K562 (cell line): ENCODE data around the gene ACTN2. TPM values are rescaled to one million over a fixed set of nuclear protein-coding genes. Genes with fewer than 3 reads are reported as not detected.

ENCODE experiments used
- ATAC-seq: fragments of 200-7000 bp; cut with Tn5 transposase; 3 replicates; pipeline ENCODE4 v1.9.1; 2020; ENCODE audit warnings: moderate library complexity
- BruUV-seq: library from RNA; stranded (reverse); fragments of 400-500 nt; replicated peaks from 2 replicates; lab custom pipeline; 2021; lab: Mats Ljungman, UMichigan
- CTCF ChIA-PET: fragments of 300-600 bp; formaldehyde crosslinking; extraction: SDS; loops from one replicate; lab custom pipeline; 2021; ENCODE audit warnings: low intra/inter-chr PET ratio; lab: Yijun Ruan, JAX
- POLR2A ChIA-PET: fragments of 300-600, 350-650 bp; sonication (Branson Sonifier 250); formaldehyde crosslinking; extraction: SDS; loops from one replicate; lab custom pipeline; 2021; ENCODE audit warnings: antibody characterized with exemption, inconsistent platforms; lab: Yijun Ruan, JAX
- DNase-seq, 4 experiments: peaks; one replicate each; pipeline versions ENCODE4 v3.0.0 to v3.0.0-alpha.2; 2011 to 2018; ENCODE audit warnings: low spot score in 3 of 4, mixed read lengths in 3 of 4; ENCODE audit errors: extremely low read depth in 1 of 4
- FAIRE-seq: peaks from 2 replicates; lab custom pipeline; 2011; peaks lifted over from hg19 to GRCh38; lab: Jason Lieb, UNC
- H2AFZ ChIP-seq: 2 replicates; pipeline ENCODE4 v1.6.0; 2011; ENCODE audit warnings: low read depth, low read length, control low read depth, inconsistent platforms
- H3K27ac ChIP-seq: fragments of 200-600 bp; 3 replicates; pipeline ENCODE4 v1.8.0; 2011; ENCODE audit warnings: low read depth, mild to moderate bottlenecking, control low read depth, inconsistent platforms, low read length, moderate library complexity, mixed read lengths; ENCODE audit errors: extremely low read depth
- H3K27me3 ChIP-seq, 2 experiments: fragments of 300-600 bp in 1 of 2; 2 replicates in 1 of 2; 3 replicates in 1 of 2; pipeline versions ENCODE4 v1.6.0 to v1.8.0; 2011; ENCODE audit warnings: inconsistent platforms in 2 of 2, low read length in 2 of 2, mild to moderate bottlenecking in 1 of 2, mixed read lengths in 1 of 2, moderate library complexity in 1 of 2; ENCODE audit not compliant: control insufficient read depth in 2 of 2, insufficient read depth in 2 of 2
- H3K36me3 ChIP-seq: fragments of 300-600 bp; 3 replicates; pipeline ENCODE4 v1.8.0; 2011; ENCODE audit warnings: mild to moderate bottlenecking, low read length, inconsistent platforms; ENCODE audit not compliant: control insufficient read depth, insufficient read depth
- H3K4me1 ChIP-seq, 2 experiments: fragments of 200-600 bp in 1 of 2; replicated peaks in 1 of 2; 2 replicates in 1 of 2; 3 replicates in 1 of 2; pipeline versions ENCODE4 v1.5.1 to v1.8.0; 2011; ENCODE audit warnings: inconsistent platforms in 2 of 2, low read length in 2 of 2, mild to moderate bottlenecking in 1 of 2, mixed read lengths in 1 of 2, moderate library complexity in 1 of 2; ENCODE audit not compliant: control insufficient read depth in 2 of 2, insufficient read depth in 2 of 2
- H3K4me2 ChIP-seq: 2 replicates; pipeline ENCODE4 v1.6.1; 2011; ENCODE audit warnings: low read length, control low read depth, inconsistent platforms, mixed read lengths; ENCODE audit not compliant: insufficient read depth
- H3K4me3 ChIP-seq: fragments of 200-600 bp; sonication (generic), shearing (Covaris generic); 2 replicates; pipeline ENCODE4 v1.5.1; 2016; ENCODE audit warnings: control low read depth, inconsistent platforms
- H3K79me2 ChIP-seq: fragments of 200-600 bp; 3 replicates; pipeline ENCODE4 v1.8.0; 2011; ENCODE audit warnings: low read length, inconsistent platforms; ENCODE audit not compliant: control insufficient read depth, insufficient read depth
- H3K9ac ChIP-seq, 2 experiments: 2 replicates each; pipeline versions ENCODE4 v1.6.0 to v1.6.1; 2011; ENCODE audit warnings: low read depth in 2 of 2, low read length in 2 of 2, control low read depth in 1 of 2, inconsistent platforms in 1 of 2, mild to moderate bottlenecking in 1 of 2, mixed read lengths in 1 of 2; ENCODE audit not compliant: insufficient read depth in 1 of 2
- H3K9me1 ChIP-seq: one replicate; pipeline ENCODE4 v1.6.0; 2011; ENCODE audit warnings: inconsistent platforms, mild to moderate bottlenecking, low read length, moderate library complexity; ENCODE audit not compliant: control insufficient read depth, insufficient read depth
- H3K9me3 ChIP-seq: replicated peaks from 2 replicates; pipeline ENCODE4 v1.5.1; 2011; ENCODE audit warnings: low read depth, low read length, inconsistent platforms; ENCODE audit not compliant: control insufficient read depth, insufficient read depth
- H4K20me1 ChIP-seq: replicated peaks from 2 replicates; pipeline ENCODE4 v1.6.1; 2011; ENCODE audit warnings: low read length, inconsistent platforms, mixed read lengths; ENCODE audit not compliant: control insufficient read depth, insufficient read depth
- ZNF444 ChIP-seq: fragments of 250-450 bp; sonication (Bioruptor Pico); IDR thresholded peaks from 2 replicates; pipeline ENCODE4 v1.4.0; 2020; ENCODE audit warnings: mild to moderate bottlenecking, moderate library complexity
- WGBS: fragments of 100-300 bp; shearing (Covaris generic); methylation state at CpG from one replicate; pipeline ENCODE4 v1.1.6; 2016; ENCODE audit warnings: low coverage, mixed read lengths; ENCODE audit not compliant: insufficient coverage; ENCODE audit errors: missing lambda C conversion rate; 5-methylcytosine and 5-hydroxymethylcytosine counted together
- in situ Hi-C: fragments of 300-500 bp; cut with MboI; formaldehyde crosslinking; loops from 4 replicates; pipeline ENCODE4 v1.15.0; 2018; ENCODE audit warnings: inconsistent platforms, mixed read lengths
- intact Hi-C: fragments of 100-400 bp; cut with micrococcal nuclease; formaldehyde crosslinking; loops from 2 replicates; pipeline ENCODE4 v1.14.2; 2022
- polyA plus RNA-seq, 8 experiments: library from polyadenylated mRNA; depleted of rRNA in 4 of 8; stranded (reverse) in 5 of 8; unstranded in 3 of 8; fragments of >200 nt; fragmentation: Nextera tagmentation in 2 of 8; fragmentation: Illumina TruSeq in 1 of 8; extraction: Ambion mirVana in 2 of 8; extraction: Trizol in 1 of 8; gene quantifications; 2 replicates each; pipeline versions ENCODE4 v1.2.1 to v1.2.3, GENCODE V29; 2011 to 2014; ENCODE audit warnings: inconsistent platforms in 1 of 8, missing spikeins in 1 of 8
- total RNA-seq, 7 experiments: library from RNA; depleted of rRNA in 6 of 7; stranded (reverse); fragments of >200 nt in 6 of 7; fragmentation: Illumina TruSeq in 2 of 7; extraction: Trizol in 2 of 7; gene quantifications; 2 replicates each; pipeline versions ENCODE4 v1.2.1 to v1.2.3, GENCODE V29; 2011 to 2021; ENCODE audit warnings: low replicate concordance in 1 of 7
- TF ChIP-seq, protein P1 (sequence below): sonication (generic); formaldehyde crosslinking; IDR thresholded peaks from 2 replicates; pipeline ENCODE4 v1.8.0; 2023; ENCODE audit warnings: mild to moderate bottlenecking, missing genetic modification reagents

Gene ACTN2
- total and polyA plus RNA-seq, 9 of the 15 experiments (the other 6 are each of a cell fraction or from before 2014, with no cell fraction given) = 0.18 to 0.94 (median 0.42) TPM

- BruUV-seq = no TSS peak
Measured at GRCh38 chr1:236744533-236744932, 58.2 kb downstream of the ACTN2 start.

More at GRCh38 chr1:236744533-236744932, 58.2 kb downstream of the ACTN2 start:
- Histone ChIP-seq H4K20me1 (no peaks in the 10 kb centered on the region), H3K27ac (no peak overlapping the region), H3K27me3 (peaks cover 21 to 40% of the 10 kb centered on the region in 2 experiments), H3K9me3 (no peaks in the 10 kb centered on the region), H3K4me3 (no peak overlapping the region), H3K9me1 (no peaks in the 10 kb centered on the region), H3K4me2 (no peak overlapping the region), H3K79me2 (no peaks in the 10 kb centered on the region), H3K9ac (no peak overlapping the region), H2AFZ (no peak overlapping the region), H3K36me3 (no peaks in the 10 kb centered on the region), H3K4me1 (peaks cover 0 to 4% of the 10 kb centered on the region in 2 experiments; a peak in 3 of 5 replicates)
- TF ChIP-seq, protein P1, sequence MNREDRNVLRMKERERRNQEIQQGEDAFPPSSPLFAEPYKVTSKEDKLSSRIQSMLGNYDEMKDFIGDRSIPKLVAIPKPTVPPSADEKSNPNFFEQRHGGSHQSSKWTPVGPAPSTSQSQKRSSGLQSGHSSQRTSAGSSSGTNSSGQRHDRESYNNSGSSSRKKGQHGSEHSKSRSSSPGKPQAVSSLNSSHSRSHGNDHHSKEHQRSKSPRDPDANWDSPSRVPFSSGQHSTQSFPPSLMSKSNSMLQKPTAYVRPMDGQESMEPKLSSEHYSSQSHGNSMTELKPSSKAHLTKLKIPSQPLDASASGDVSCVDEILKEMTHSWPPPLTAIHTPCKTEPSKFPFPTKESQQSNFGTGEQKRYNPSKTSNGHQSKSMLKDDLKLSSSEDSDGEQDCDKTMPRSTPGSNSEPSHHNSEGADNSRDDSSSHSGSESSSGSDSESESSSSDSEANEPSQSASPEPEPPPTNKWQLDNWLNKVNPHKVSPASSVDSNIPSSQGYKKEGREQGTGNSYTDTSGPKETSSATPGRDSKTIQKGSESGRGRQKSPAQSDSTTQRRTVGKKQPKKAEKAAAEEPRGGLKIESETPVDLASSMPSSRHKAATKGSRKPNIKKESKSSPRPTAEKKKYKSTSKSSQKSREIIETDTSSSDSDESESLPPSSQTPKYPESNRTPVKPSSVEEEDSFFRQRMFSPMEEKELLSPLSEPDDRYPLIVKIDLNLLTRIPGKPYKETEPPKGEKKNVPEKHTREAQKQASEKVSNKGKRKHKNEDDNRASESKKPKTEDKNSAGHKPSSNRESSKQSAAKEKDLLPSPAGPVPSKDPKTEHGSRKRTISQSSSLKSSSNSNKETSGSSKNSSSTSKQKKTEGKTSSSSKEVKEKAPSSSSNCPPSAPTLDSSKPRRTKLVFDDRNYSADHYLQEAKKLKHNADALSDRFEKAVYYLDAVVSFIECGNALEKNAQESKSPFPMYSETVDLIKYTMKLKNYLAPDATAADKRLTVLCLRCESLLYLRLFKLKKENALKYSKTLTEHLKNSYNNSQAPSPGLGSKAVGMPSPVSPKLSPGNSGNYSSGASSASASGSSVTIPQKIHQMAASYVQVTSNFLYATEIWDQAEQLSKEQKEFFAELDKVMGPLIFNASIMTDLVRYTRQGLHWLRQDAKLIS (CRISPR knock-in tag) = no peak
- TF ChIP-seq ZNF444 (CRISPR knock-in tag) = no peak
- FAIRE-seq (no peak), ATAC-seq (no peak), DNase-seq (no peak)
- intact Hi-C loops = no loop called here
- ChIA-PET CTCF (no interaction called here), POLR2A (no interaction called here)
- in situ Hi-C loops = loop anchor here (25.0 kb wide), 2 partner anchors 643 to 818 kb away; no protein-coding TSS in a partner anchor
- WGBS = 17% methylated on average over 18 of the region's 22 CpGs
